ENCODE data around the gene KCNJ15. TPM values are rescaled to one million over a fixed set of nuclear protein-coding genes. Genes with fewer than 3 reads are reported as not detected.
"Not testable (repeated sequence)": the region's sequence is repeated elsewhere in the genome, so short reads cannot be mapped to it uniquely, and the experiment has no call there.

The KCNJ15 gene
- total RNA-seq, 5 donors from 2014 or later (not counting 1 experiment from before 2014, with no cell fraction given): 0.09 to 0.66 (median 0.43) TPM

DNA sequence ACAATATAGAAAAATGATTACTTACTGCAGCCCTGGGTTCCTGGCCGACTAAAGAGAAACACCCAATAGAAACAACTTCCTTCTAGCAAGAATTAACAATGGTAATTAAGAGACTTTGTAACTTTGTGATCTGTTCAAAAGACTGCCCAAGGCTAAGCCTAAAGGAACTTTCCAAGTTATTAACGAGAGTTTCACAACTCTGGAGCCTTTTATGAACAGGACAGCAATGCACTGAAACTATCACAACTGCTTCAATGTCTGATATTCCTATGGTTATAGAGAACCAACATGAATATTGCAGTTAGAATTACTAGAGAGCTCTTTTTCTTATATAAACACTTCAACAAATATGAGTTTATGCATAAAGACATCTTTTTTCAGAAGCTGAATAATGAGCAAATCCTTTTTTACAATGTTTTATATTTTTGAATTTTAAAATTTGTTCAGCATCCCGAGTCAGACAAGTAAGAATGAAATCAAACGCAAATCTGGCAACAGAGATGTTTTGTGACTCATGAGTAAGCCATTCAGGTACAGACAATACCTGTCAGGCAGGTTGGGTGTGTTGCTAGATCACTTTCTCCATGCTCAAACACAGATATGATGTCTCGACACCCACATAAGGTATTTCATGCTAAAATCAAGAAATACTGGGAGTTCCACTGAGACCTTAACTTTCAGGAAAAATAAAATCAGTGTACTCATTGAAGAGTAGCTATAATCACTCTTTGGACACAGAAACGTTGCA is 22.2 kb upstream of the KCNJ15 start:
- Histone ChIP-seq H3K4me1 (ENCODE audit: control insufficient read depth in 1 of 2, extremely low read depth in 1 of 2, insufficient read depth in 2 of 2, low read length in 2 of 2) (no peaks in the 10 kb centered on the region), H3K36me3 (ENCODE audit: control insufficient read depth in 2 of 2, extremely low read depth in 1 of 2, insufficient read depth in 1 of 2, low read length in 1 of 2) (no peaks in the 10 kb centered on the region), H3K4me3 (ENCODE audit: control insufficient read depth in 1 of 2, extremely low read depth in 1 of 2, low read length in 1 of 2) (no peak overlapping the region), H3K27me3 (replicated peaks in 1 of 2; ENCODE audit: control insufficient read depth in 2 of 2, extremely low read depth in 1 of 2, insufficient read depth in 2 of 2, low read length in 1 of 2) (peaks cover 0 to 3% of the 10 kb centered on the region in 2 experiments), H3K27ac (ENCODE audit: low read length) (no peak overlapping the region), H3K9me3 (no peaks in the 10 kb centered on the region)
- H3K4me1 Mint-ChIP-seq: no peaks in the 10 kb centered on the region
- H3K27ac Mint-ChIP-seq: no peak overlapping the region
- no peak overlapping the region for H3K4me3 Mint-ChIP-seq
- H3K27me3 Mint-ChIP-seq: peaks cover 0 to 5% of the 10 kb centered on the region in 2 donors
- ATAC-seq (replicated peaks in 1 of 4): no peak
- DNase-seq: no peak
- H3K36me3 Mint-ChIP-seq: no peaks in the 10 kb centered on the region
- no CpG with 5 or more reads among the region's 6 CpGs for WGBS (ENCODE audit: insufficient coverage)
- ChIA-PET POLR2A (no interaction called here), CTCF (interaction anchor here in 1 of 2 donors (1.0 kb wide), 1 partner anchor 12 kb away, joined by 4 read pairs; no protein-coding TSS in a partner anchor)
- peaks cover 7 to 20% (median 7%) of the 10 kb centered on the region in 3 donors for H3K9me3 Mint-ChIP-seq

DNA sequence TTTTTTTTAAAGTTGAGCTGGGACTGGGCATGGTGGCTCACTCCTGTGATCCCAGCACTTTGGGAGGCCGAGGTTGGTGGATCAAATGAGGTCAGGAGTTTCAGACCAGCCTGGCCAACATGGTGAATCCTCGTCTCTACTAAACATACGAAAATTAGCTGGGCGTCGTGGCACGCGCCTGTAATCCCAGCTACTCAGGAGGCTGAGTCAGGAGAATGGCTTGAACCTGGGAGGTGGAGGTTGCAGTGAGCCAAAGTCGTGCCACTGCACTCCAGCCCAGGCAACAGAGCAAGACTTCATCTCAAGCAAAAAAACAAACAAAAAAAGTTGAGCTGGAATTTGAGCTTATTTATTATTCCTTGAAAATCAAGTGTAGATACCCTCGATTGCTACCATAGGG is 21.5 kb upstream of the KCNJ15 start:
- ATAC-seq (replicated peaks in 1 of 4); POLR2A ChIA-PET; H3K9me3 ChIP-seq; H3K4me1 ChIP-seq (ENCODE audit: control insufficient read depth in 1 of 2, extremely low read depth in 1 of 2, insufficient read depth in 2 of 2, low read length in 2 of 2); DNase-seq; H3K36me3 ChIP-seq (ENCODE audit: control insufficient read depth in 2 of 2, extremely low read depth in 1 of 2, insufficient read depth in 1 of 2, low read length in 1 of 2); H3K27me3 ChIP-seq (replicated peaks in 1 of 2; ENCODE audit: control insufficient read depth in 2 of 2, extremely low read depth in 1 of 2, insufficient read depth in 2 of 2, low read length in 1 of 2); H3K36me3 Mint-ChIP-seq; H3K4me1 Mint-ChIP-seq; H3K4me3 ChIP-seq (ENCODE audit: control insufficient read depth in 1 of 2, extremely low read depth in 1 of 2, low read length in 1 of 2); H3K4me3 Mint-ChIP-seq; H3K27ac ChIP-seq (ENCODE audit: low read length); H3K27me3 Mint-ChIP-seq: not testable (repeated sequence)
- Mint-ChIP-seq H3K27ac (peak overlapping the region in 1 of 2 donors; percentile 6), H3K9me3 (peaks cover 5 to 18% (median 6%) of the 10 kb centered on the region in 3 donors)
- 67% methylated on average over 1 of the region's 9 CpGs for WGBS (ENCODE audit: insufficient coverage)
- CTCF ChIA-PET: interaction anchor here in 1 of 2 donors (1.0 kb wide), 1 partner anchor 11 kb away, joined by 4 read pairs; no protein-coding TSS in a partner anchor

DNA sequence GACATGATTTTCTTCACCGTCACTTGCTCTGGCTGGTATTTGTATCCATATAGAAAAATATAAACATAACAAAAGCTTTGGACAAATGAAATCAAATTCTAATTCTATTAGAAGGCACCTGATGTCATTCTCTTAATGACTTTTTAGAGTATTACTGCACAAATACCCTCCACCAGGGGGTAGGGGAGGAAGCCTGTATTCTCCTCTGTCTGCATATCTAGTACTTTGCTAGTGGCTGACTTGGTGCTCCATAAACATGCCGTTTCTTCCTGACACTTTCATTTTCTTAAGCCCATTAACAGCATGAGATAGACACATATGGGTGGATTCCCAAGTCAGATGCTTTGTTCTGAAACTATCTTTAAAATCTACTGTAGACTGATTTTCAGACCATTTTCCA is 20.6 kb upstream of the KCNJ15 start:
- ChIA-PET CTCF (no interaction called here), POLR2A (no interaction called here)
- no peak overlapping the region for H3K4me3 Mint-ChIP-seq
- H3K4me1 ChIP-seq (ENCODE audit: control insufficient read depth in 1 of 2, extremely low read depth in 1 of 2, insufficient read depth in 2 of 2, low read length in 2 of 2): peaks cover 0 to 2% of the 10 kb centered on the region in 2 experiments
- no peaks in the 10 kb centered on the region for H3K4me1 Mint-ChIP-seq
- no peaks in the 10 kb centered on the region for H3K36me3 ChIP-seq (ENCODE audit: control insufficient read depth in 2 of 2, extremely low read depth in 1 of 2, insufficient read depth in 1 of 2, low read length in 1 of 2)
- no peaks in the 10 kb centered on the region for H3K9me3 ChIP-seq
- DNase-seq: no peak
- ATAC-seq (replicated peaks in 1 of 4): no peak
- no peak overlapping the region for H3K27ac ChIP-seq (ENCODE audit: low read length)
- WGBS (ENCODE audit: insufficient coverage): no CpG with 5 or more reads among the region's 2 CpGs
- H3K4me3 ChIP-seq (ENCODE audit: control insufficient read depth in 1 of 2, extremely low read depth in 1 of 2, low read length in 1 of 2): no peak overlapping the region
- peaks cover 0 to 5% of the 10 kb centered on the region in 2 donors for H3K27me3 Mint-ChIP-seq
- peaks cover 0 to 11% (median 0%) of the 10 kb centered on the region in 3 donors for H3K9me3 Mint-ChIP-seq
- H3K27me3 ChIP-seq (replicated peaks in 1 of 2; ENCODE audit: control insufficient read depth in 2 of 2, extremely low read depth in 1 of 2, insufficient read depth in 2 of 2, low read length in 1 of 2): peaks cover 0 to 3% of the 10 kb centered on the region in 2 experiments
- no peak overlapping the region for H3K27ac Mint-ChIP-seq
- H3K36me3 Mint-ChIP-seq: no peaks in the 10 kb centered on the region

DNA sequence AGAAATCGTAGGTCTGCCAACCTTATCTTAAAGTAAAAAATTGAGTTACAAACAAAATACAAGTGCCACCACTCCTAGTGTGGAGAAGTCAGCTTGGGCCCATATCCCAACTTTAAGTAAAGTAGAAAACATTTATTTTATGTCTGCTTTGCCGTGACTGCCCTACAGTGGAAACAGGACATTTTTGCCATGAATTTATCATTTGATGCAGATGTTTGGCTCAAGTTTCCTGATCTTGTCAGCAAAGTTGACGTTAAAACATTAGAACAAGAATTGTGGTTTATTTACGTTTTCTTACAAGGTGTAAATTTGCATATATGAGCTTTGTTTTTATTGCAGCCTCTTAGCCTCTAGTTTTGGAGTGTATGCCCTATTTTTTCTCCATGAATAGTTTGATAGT is 17.1 kb upstream of the KCNJ15 start:
- ChIA-PET POLR2A (interaction anchor here in 1 of 2 donors (0.6 kb wide), 1 partner anchor 43 kb away, joined by 4 read pairs; no protein-coding TSS in a partner anchor), CTCF (no interaction called here)
- no peak overlapping the region for H3K27ac ChIP-seq (ENCODE audit: low read length)
- Mint-ChIP-seq H3K9me3 (no peaks in the 10 kb centered on the region), H3K27ac (no peak overlapping the region), H3K36me3 (no peaks in the 10 kb centered on the region), H3K4me1 (peaks cover 10 to 17% (median 15%) of the 10 kb centered on the region in 3 donors), H3K27me3 (peaks cover 0 to 13% of the 10 kb centered on the region in 2 donors), H3K4me3 (no peak overlapping the region)
- ATAC-seq (replicated peaks in 1 of 4) (no peak), DNase-seq (no peak)
- WGBS (ENCODE audit: insufficient coverage): 100% methylated on average over 1 of the region's 4 CpGs
- H3K36me3 ChIP-seq (ENCODE audit: control insufficient read depth in 2 of 2, extremely low read depth in 1 of 2, insufficient read depth in 1 of 2, low read length in 1 of 2): no peaks in the 10 kb centered on the region
- peaks cover 6 to 9% of the 10 kb centered on the region in 2 experiments for H3K4me1 ChIP-seq (ENCODE audit: control insufficient read depth in 1 of 2, extremely low read depth in 1 of 2, insufficient read depth in 2 of 2, low read length in 2 of 2)
- no peaks in the 10 kb centered on the region for H3K9me3 ChIP-seq
- H3K27me3 ChIP-seq (replicated peaks in 1 of 2; ENCODE audit: control insufficient read depth in 2 of 2, extremely low read depth in 1 of 2, insufficient read depth in 2 of 2, low read length in 1 of 2): peaks cover 0 to 3% of the 10 kb centered on the region in 2 experiments
- no peak overlapping the region for H3K4me3 ChIP-seq (ENCODE audit: control insufficient read depth in 1 of 2, extremely low read depth in 1 of 2, low read length in 1 of 2)

DNA sequence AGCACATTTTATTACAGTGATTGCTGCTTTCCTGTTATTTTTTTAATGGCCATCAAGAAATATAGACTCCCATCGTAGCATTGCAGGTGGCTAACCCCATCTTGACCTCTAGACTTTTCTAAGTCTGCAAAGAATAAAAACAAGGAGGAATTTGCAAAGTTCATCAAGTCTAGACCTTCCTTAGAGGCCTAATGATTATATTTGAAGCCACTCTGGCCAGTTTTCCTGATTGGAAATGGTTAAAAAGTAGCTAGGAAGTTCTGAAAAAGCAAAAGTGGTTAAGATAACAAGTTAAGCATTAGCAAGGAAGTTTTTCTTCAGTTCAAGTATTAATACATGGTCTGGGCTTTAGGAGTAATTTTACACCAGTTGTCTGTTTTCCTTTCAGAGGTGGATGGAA is 16.7 kb upstream of the KCNJ15 start:
- no peaks in the 10 kb centered on the region for H3K9me3 ChIP-seq
- no peaks in the 10 kb centered on the region for H3K36me3 Mint-ChIP-seq
- ATAC-seq (replicated peaks in 1 of 4) (no peak), DNase-seq (no peak)
- H3K27ac ChIP-seq (ENCODE audit: low read length): no peak overlapping the region
- ChIA-PET POLR2A (interaction anchor here in 1 of 2 donors (0.6 to 0.7 kb wide), 2 partner anchors 43 to 263 kb away, joined by 3 to 4 read pairs; no protein-coding TSS in a partner anchor), CTCF (no interaction called here)
- H3K4me1 ChIP-seq (ENCODE audit: control insufficient read depth in 1 of 2, extremely low read depth in 1 of 2, insufficient read depth in 2 of 2, low read length in 2 of 2): peaks cover 11 to 13% of the 10 kb centered on the region in 2 experiments
- no peak overlapping the region for H3K4me3 Mint-ChIP-seq
- H3K27me3 Mint-ChIP-seq: peaks cover 0 to 13% of the 10 kb centered on the region in 2 donors
- H3K27me3 ChIP-seq (replicated peaks in 1 of 2; ENCODE audit: control insufficient read depth in 2 of 2, extremely low read depth in 1 of 2, insufficient read depth in 2 of 2, low read length in 1 of 2): peaks cover 0 to 3% of the 10 kb centered on the region in 2 experiments
- no CpG with 5 or more reads among the region's 1 CpG for WGBS (ENCODE audit: insufficient coverage)
- peaks cover 15 to 22% (median 19%) of the 10 kb centered on the region in 3 donors for H3K4me1 Mint-ChIP-seq
- no peaks in the 10 kb centered on the region for H3K9me3 Mint-ChIP-seq
- H3K36me3 ChIP-seq (ENCODE audit: control insufficient read depth in 2 of 2, extremely low read depth in 1 of 2, insufficient read depth in 1 of 2, low read length in 1 of 2): no peaks in the 10 kb centered on the region
- no peak overlapping the region for H3K27ac Mint-ChIP-seq
- H3K4me3 ChIP-seq (ENCODE audit: control insufficient read depth in 1 of 2, extremely low read depth in 1 of 2, low read length in 1 of 2): no peak overlapping the region

DNA sequence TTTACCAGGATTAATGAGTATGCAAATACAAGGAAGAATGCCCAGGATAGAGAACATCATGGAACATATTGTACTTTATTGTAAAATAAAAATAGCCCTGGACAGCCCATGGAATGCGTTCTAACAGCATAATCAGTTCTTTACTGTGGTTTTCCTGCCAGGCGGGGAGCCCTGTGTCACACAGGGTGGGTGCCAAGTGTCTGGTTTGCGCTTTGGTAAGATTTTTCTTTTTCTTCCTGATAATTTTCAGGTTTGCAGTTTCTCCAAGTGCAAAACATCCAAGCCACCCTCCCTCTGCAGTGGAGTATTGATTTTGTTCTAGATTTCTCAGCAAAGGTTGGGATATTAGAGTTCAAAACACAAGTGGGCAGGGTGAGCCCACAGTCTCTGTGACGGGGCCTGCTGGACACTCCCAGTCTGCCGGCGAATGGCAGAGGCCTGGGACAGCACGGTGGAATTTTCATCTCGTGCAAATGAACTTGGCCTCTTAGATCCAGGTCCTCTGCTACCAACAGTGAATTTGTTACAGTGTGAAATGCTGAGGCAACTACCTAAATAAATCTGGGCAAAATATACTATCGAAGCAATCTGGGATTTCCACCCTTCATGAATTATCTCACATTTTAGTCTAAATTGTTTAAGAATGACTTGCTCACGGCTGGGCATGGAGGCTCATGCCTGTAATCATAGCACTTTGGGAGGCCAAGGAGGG is 15.6 kb upstream of the KCNJ15 start:
- Histone ChIP-seq H3K27ac (ENCODE audit: low read length) (no peak overlapping the region), H3K36me3 (ENCODE audit: control insufficient read depth in 2 of 2, extremely low read depth in 1 of 2, insufficient read depth in 1 of 2, low read length in 1 of 2) (no peaks in the 10 kb centered on the region), H3K4me1 (ENCODE audit: control insufficient read depth in 1 of 2, extremely low read depth in 1 of 2, insufficient read depth in 2 of 2, low read length in 2 of 2) (peaks cover 11 to 14% of the 10 kb centered on the region in 2 experiments), H3K9me3 (no peaks in the 10 kb centered on the region), H3K4me3 (ENCODE audit: control insufficient read depth in 1 of 2, extremely low read depth in 1 of 2, low read length in 1 of 2) (no peak overlapping the region), H3K27me3 (replicated peaks in 1 of 2; ENCODE audit: control insufficient read depth in 2 of 2, extremely low read depth in 1 of 2, insufficient read depth in 2 of 2, low read length in 1 of 2) (peaks cover 0 to 3% of the 10 kb centered on the region in 2 experiments)
- ChIA-PET POLR2A (interaction anchor here in 1 of 2 donors (0.7 kb wide), 1 partner anchor 262 kb away, joined by 3 read pairs; no protein-coding TSS in a partner anchor), CTCF (interaction anchor here in 1 of 2 donors (0.7 kb wide), 1 partner anchor 116 kb away, joined by 3 read pairs; no protein-coding TSS in a partner anchor)
- no peaks in the 10 kb centered on the region for H3K36me3 Mint-ChIP-seq
- H3K4me1 Mint-ChIP-seq: peaks cover 21 to 28% (median 26%) of the 10 kb centered on the region in 3 donors
- H3K4me3 Mint-ChIP-seq: no peak overlapping the region
- ATAC-seq (replicated peaks in 1 of 4): no peak
- H3K27me3 Mint-ChIP-seq: peaks cover 0 to 13% of the 10 kb centered on the region in 2 donors
- no peak overlapping the region for H3K27ac Mint-ChIP-seq
- 78% methylated on average over 8 of the region's 10 CpGs for WGBS (ENCODE audit: insufficient coverage)
- no peaks in the 10 kb centered on the region for H3K9me3 Mint-ChIP-seq
- DNase-seq: no peak
